CD14-positive monocyte (primary cell): Measurements from ENCODE around the gene ANKRD22. TPM values are rescaled to one million over a fixed set of nuclear protein-coding genes. Genes with fewer than 3 reads are reported as not detected.

Experiments
- DNase-seq, 3 donors: peaks; one replicate each; pipeline ENCODE4 v3.0.0-alpha.2; 2011 to 2022
- H2AFZ ChIP-seq: 2 replicates; pipeline ENCODE4 v1.6.0; 2012; ENCODE audit warnings: mild to moderate bottlenecking, low read depth, low read length, inconsistent platforms; ENCODE audit not compliant: insufficient read depth, poor library complexity, severe bottlenecking
- H3K27ac ChIP-seq, 2 donors: 1 replicate in 1 of 2; 2 replicates in 1 of 2; pipeline ENCODE4 v1.5.1; 2012 to 2013; ENCODE audit warnings: low read length in 2 of 2, control low read depth in 1 of 2, inconsistent platforms in 1 of 2, low read depth in 1 of 2, mild to moderate bottlenecking in 1 of 2
- H3K27me3 ChIP-seq, 2 donors: one replicate each; pipeline versions ENCODE4 v1.6.0 to v1.6.1; 2011 to 2013; ENCODE audit warnings: low read length in 2 of 2; ENCODE audit not compliant: control insufficient read depth in 2 of 2, insufficient read depth in 2 of 2
- H3K36me3 ChIP-seq, 2 donors: replicated peaks in 1 of 2; 1 replicate in 1 of 2; 2 replicates in 1 of 2; pipeline versions ENCODE4 v1.5.1 to v1.6.1; 2012 to 2013; ENCODE audit warnings: low read length in 2 of 2, control low read depth in 1 of 2, inconsistent platforms in 1 of 2, mild to moderate bottlenecking in 1 of 2; ENCODE audit not compliant: insufficient read depth in 2 of 2, control insufficient read depth in 1 of 2
- H3K4me1 ChIP-seq, 2 donors: 1 replicate in 1 of 2; 2 replicates in 1 of 2; pipeline versions ENCODE4 v1.5.1 to v1.6.1; 2012 to 2013; ENCODE audit warnings: low read length in 2 of 2, control low read depth in 1 of 2, inconsistent platforms in 1 of 2, mild to moderate bottlenecking in 1 of 2, moderate library complexity in 1 of 2; ENCODE audit not compliant: insufficient read depth in 2 of 2, control insufficient read depth in 1 of 2
- H3K4me2 ChIP-seq: replicated peaks from 2 replicates; pipeline ENCODE3; 2012; ENCODE audit warnings: low read length, moderate library complexity, mild to moderate bottlenecking; ENCODE audit not compliant: poor library complexity, severe bottlenecking; ENCODE audit errors: extremely low read depth
- H3K4me3 ChIP-seq, 3 experiments: fragments of 200-600 bp in 1 of 3; sonication (generic) in 1 of 3; replicated peaks in 1 of 3; 1 replicate in 2 of 3; 2 replicates in 1 of 3; pipeline ENCODE4 v1.5.1; 2011 to 2013; ENCODE audit warnings: low read length in 3 of 3, mild to moderate bottlenecking in 3 of 3, control low read depth in 2 of 3, low read depth in 2 of 3, inconsistent platforms in 1 of 3, moderate library complexity in 1 of 3
- H3K79me2 ChIP-seq: 2 replicates; pipeline ENCODE4 v1.6.0; 2012; ENCODE audit warnings: mild to moderate bottlenecking, control low read depth, inconsistent platforms, low read length, moderate library complexity; ENCODE audit not compliant: insufficient read depth
- H3K9ac ChIP-seq: 2 replicates; pipeline ENCODE4 v1.6.0; 2017; ENCODE audit warnings: low read length, mild to moderate bottlenecking; ENCODE audit not compliant: insufficient read depth, poor library complexity, severe bottlenecking
- H3K9me3 ChIP-seq, 2 donors: replicated peaks in 1 of 2; 1 replicate in 1 of 2; 2 replicates in 1 of 2; pipeline versions ENCODE4 v1.5.1 to v1.6.1; 2012 to 2013; ENCODE audit warnings: low read length in 2 of 2, control low read depth in 1 of 2; ENCODE audit not compliant: control insufficient read depth in 1 of 2, insufficient read depth in 1 of 2
- H4K20me1 ChIP-seq: 2 replicates; pipeline ENCODE4 v1.6.0; 2012; ENCODE audit warnings: mild to moderate bottlenecking, low read length, control low read depth, moderate library complexity; ENCODE audit not compliant: insufficient read depth
- H3K27ac Mint-ChIP-seq, 7 donors: one replicate each; pipeline ENCODE4 v1.8.0; 2020; ENCODE audit warnings: mild to moderate bottlenecking in 7 of 7, mixed read lengths in 7 of 7, moderate library complexity in 6 of 7, inconsistent platforms in 2 of 7
- H3K27me3 Mint-ChIP-seq, 3 donors: one replicate each; pipeline ENCODE4 v1.8.0; 2021 to 2022; ENCODE audit warnings: low read depth in 3 of 3, mild to moderate bottlenecking in 3 of 3, mixed read lengths in 3 of 3, moderate library complexity in 3 of 3, inconsistent platforms in 1 of 3
- H3K36me3 Mint-ChIP-seq, 2 donors: one replicate each; pipeline ENCODE4 v1.8.0; 2020; ENCODE audit warnings: mixed read lengths in 2 of 2, inconsistent platforms in 1 of 2, mild to moderate bottlenecking in 1 of 2
- H3K4me1 Mint-ChIP-seq: one replicate; pipeline ENCODE4 v1.8.0; 2020; ENCODE audit warnings: mild to moderate bottlenecking, mixed read lengths
- H3K4me3 Mint-ChIP-seq, 2 donors: one replicate each; pipeline ENCODE4 v1.8.0; 2020; ENCODE audit warnings: mild to moderate bottlenecking in 2 of 2, mixed read lengths in 2 of 2, moderate library complexity in 1 of 2
- H3K9me3 Mint-ChIP-seq, 7 donors: one replicate each; pipeline ENCODE4 v1.8.0; 2020 to 2022; ENCODE audit warnings: mixed read lengths in 7 of 7, mild to moderate bottlenecking in 6 of 7, moderate library complexity in 6 of 7, inconsistent platforms in 2 of 7
- WGBS: methylation state at CpG from one replicate; pipeline ENCODE4 v1.1.5; 2013; ENCODE audit warnings: missing lambda C conversion rate; ENCODE audit not compliant: insufficient coverage; 5-methylcytosine and 5-hydroxymethylcytosine counted together
- intact Hi-C, 2 donors: fragments of 100-400 bp; cut with micrococcal nuclease; formaldehyde crosslinking; loops; one replicate each; pipeline versions ENCODE4 v1.15.0 to v1.15.1; 2023
- polyA plus RNA-seq, 3 donors: library from polyadenylated mRNA; depleted of rRNA in 1 of 3; unstranded in 2 of 3; stranded (reverse) in 1 of 3; fragments of 300-500 nt in 2 of 3; fragments of >200 nt in 1 of 3; fragmentation: Illumina TruSeq in 2 of 3; gene quantifications; 1 replicate in 2 of 3; 2 replicates in 1 of 3; pipeline ENCODE4 v1.2.3, GENCODE V29; 2012 to 2021
- TF ChIP-seq, protein P1 (sequence below): fragments of 200-600 bp; IDR thresholded peaks from one replicate; pipeline ENCODE4 v1.8.0; 2022; ENCODE audit warnings: antibody characterized with exemption, mild to moderate bottlenecking

The ANKRD22 gene
- polyA plus RNA-seq, 3 donors: 2.7 to 3.5 (median 3.2) TPM

GRCh38 chr10:88809621-88810020 lies 42.0 kb downstream of the ANKRD22 start:
- Mint-ChIP-seq H3K4me3 (no peak overlapping the region), H3K9me3 (peaks cover 0 to 3% (median 0%) of the 10 kb centered on the region in 7 donors), H3K27me3 (peaks cover 0 to 2% (median 1%) of the 10 kb centered on the region in 3 donors), H3K27ac (no peak overlapping the region), H3K36me3 (no peaks in the 10 kb centered on the region), H3K4me1 (peaks cover 12% of the 10 kb centered on the region)
- H3K79me2 ChIP-seq: no peaks in the 10 kb centered on the region
- H4K20me1 ChIP-seq: no peaks in the 10 kb centered on the region
- H3K27me3 ChIP-seq: no peaks in the 10 kb centered on the region
- WGBS: 95% methylated on average over 2 of the region's 4 CpGs
- TF ChIP-seq, protein P1, sequence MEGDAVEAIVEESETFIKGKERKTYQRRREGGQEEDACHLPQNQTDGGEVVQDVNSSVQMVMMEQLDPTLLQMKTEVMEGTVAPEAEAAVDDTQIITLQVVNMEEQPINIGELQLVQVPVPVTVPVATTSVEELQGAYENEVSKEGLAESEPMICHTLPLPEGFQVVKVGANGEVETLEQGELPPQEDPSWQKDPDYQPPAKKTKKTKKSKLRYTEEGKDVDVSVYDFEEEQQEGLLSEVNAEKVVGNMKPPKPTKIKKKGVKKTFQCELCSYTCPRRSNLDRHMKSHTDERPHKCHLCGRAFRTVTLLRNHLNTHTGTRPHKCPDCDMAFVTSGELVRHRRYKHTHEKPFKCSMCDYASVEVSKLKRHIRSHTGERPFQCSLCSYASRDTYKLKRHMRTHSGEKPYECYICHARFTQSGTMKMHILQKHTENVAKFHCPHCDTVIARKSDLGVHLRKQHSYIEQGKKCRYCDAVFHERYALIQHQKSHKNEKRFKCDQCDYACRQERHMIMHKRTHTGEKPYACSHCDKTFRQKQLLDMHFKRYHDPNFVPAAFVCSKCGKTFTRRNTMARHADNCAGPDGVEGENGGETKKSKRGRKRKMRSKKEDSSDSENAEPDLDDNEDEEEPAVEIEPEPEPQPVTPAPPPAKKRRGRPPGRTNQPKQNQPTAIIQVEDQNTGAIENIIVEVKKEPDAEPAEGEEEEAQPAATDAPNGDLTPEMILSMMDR: no peak
- H3K27ac ChIP-seq: no peak overlapping the region
- H3K4me2 ChIP-seq: no peak overlapping the region
- no peak overlapping the region for H3K9ac ChIP-seq
- DNase-seq: no peak
- H3K9me3 ChIP-seq: no peaks in the 10 kb centered on the region
- no peak overlapping the region for H3K4me3 ChIP-seq
- H3K36me3 ChIP-seq: no peaks in the 10 kb centered on the region
- intact Hi-C loops: loop anchor here (10.0 kb wide), 2 partner anchors 115 to 245 kb away; no protein-coding TSS in a partner anchor
- no peaks in the 10 kb centered on the region for H3K4me1 ChIP-seq
- no peak overlapping the region for H2AFZ ChIP-seq

DNA sequence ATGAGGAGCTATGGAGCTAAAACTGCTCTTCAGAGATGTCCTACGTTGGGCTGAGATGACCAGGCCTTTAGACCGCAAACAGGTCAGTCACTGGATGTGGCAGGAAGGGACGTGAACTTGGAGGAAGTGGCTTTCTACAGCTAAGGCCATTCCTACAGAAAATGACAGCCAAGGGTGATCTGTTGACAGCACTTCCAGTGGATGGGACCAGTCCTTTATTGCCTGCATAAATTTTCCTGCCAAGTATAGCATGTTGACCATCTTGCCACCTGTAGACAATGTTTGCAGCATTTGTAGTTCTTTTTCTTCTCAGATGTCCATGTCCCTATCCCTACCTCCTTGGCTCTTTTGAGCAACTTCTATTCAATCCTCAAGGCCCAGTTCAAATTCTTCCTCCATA lies 45.7 kb downstream of the ANKRD22 start:
- H3K27ac Mint-ChIP-seq: no peak overlapping the region
- no peak overlapping the region for H3K4me3 Mint-ChIP-seq
- H3K27me3 Mint-ChIP-seq: peaks cover 0 to 3% (median 1%) of the 10 kb centered on the region in 3 donors
- intact Hi-C loops: loop anchor here in 1 of 2 donors (10.0 kb wide), 1 partner anchor 241 kb away; no protein-coding TSS in a partner anchor
- no peaks in the 10 kb centered on the region for H3K36me3 ChIP-seq
- H2AFZ ChIP-seq: no peak overlapping the region
- no peak overlapping the region for H3K4me3 ChIP-seq
- no peaks in the 10 kb centered on the region for H3K9me3 ChIP-seq
- no peaks in the 10 kb centered on the region for H3K79me2 ChIP-seq
- H3K9ac ChIP-seq: no peak overlapping the region
- no peak overlapping the region for H3K4me2 ChIP-seq
- H3K4me1 Mint-ChIP-seq: peaks cover 5% of the 10 kb centered on the region
- H3K4me1 ChIP-seq: no peaks in the 10 kb centered on the region
- peaks cover 0 to 3% (median 0%) of the 10 kb centered on the region in 7 donors for H3K9me3 Mint-ChIP-seq
- H3K27ac ChIP-seq: no peak overlapping the region
- H4K20me1 ChIP-seq: no peaks in the 10 kb centered on the region
- WGBS: 58% methylated on average over 3 of the region's 3 CpGs
- H3K36me3 Mint-ChIP-seq: no peaks in the 10 kb centered on the region
- no peaks in the 10 kb centered on the region for H3K27me3 ChIP-seq
- DNase-seq: no peak
- TF ChIP-seq, protein P1: no peak
